ENCODE data around the gene ZRANB3. TPM values are rescaled to one million over a fixed set of nuclear protein-coding genes. Genes with fewer than 3 reads are reported as not detected.

Gene ZRANB3
- total RNA-seq, 1 donor from 2014 or later = 8.5 TPM

DNA sequence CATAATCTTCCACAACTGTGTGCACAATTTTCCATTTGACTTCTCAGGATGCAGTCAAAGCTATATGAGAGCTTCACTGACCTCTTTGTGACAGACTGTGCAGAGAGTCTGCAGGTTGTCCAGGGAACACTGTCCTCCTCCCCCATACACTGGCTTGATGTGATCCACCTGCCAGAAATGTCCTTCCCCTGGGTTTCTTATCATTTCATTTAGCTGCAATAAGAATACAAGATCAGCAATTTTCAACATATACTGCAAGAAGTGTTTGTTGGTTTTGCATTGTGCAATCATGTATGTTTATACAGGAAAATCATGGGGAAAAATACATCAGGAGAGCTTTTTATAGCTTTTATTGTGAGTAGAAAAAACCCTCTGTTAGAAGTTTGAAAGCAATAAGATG, 328.3 kb downstream of the ZRANB3 start:
- no peak for DNase-seq (ENCODE audit: low read depth)
- Histone ChIP-seq H3K36me3 (ENCODE audit: control insufficient read depth, insufficient read depth, low read length) (no peaks in the 10 kb centered on the region), H3K4me3 (ENCODE audit: low read depth, low read length) (no peak overlapping the region), H3K27me3 (ENCODE audit: control insufficient read depth, insufficient read depth, low read length) (no peaks in the 10 kb centered on the region)
- no peak for TF ChIP-seq CTCF (IDR thresholded peaks at IDR 0.05; ENCODE audit: insufficient read depth, low read length, poor library complexity, severe bottlenecking)

GRCh38 chr2:135198481-135198880, 332.5 kb downstream of the ZRANB3 start:
- no peak for DNase-seq (ENCODE audit: low read depth)

DNA sequence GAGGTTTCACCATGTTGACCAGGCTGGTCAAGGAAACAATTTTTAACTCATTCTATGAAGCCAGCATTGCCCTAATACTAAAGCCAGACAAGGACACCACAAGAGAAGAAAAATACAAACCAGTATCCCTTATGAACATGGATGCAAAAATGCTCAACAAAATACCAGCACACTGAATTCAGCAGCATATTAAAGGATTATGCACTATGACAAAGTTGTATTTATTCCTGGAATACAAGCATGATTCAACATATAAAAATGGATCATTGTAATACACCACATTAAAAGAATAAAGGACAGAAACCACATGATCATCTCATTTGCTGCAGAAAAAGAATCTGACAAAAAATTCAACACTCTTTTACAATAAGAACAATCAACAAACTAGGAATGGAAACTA, 340.2 kb downstream of the ZRANB3 start:
- Histone ChIP-seq H3K27me3 (ENCODE audit: control insufficient read depth, insufficient read depth, low read length) (no peaks in the 10 kb centered on the region), H3K36me3 (ENCODE audit: control insufficient read depth, insufficient read depth, low read length) (no peaks in the 10 kb centered on the region), H3K4me3 (ENCODE audit: low read depth, low read length) (no peak overlapping the region)
- TF ChIP-seq CTCF (IDR thresholded peaks at IDR 0.05; ENCODE audit: insufficient read depth, low read length, poor library complexity, severe bottlenecking) = no peak
- DNase-seq (ENCODE audit: low read depth) = no peak

More at GRCh38 chr2:135198481-135198880, 332.5 kb downstream of the ZRANB3 start:
- TF ChIP-seq CTCF (IDR thresholded peaks at IDR 0.05; ENCODE audit: insufficient read depth, low read length, poor library complexity, severe bottlenecking) = no peak
- Histone ChIP-seq H3K36me3 (ENCODE audit: control insufficient read depth, insufficient read depth, low read length) (no peaks in the 10 kb centered on the region), H3K27me3 (ENCODE audit: control insufficient read depth, insufficient read depth, low read length) (no peaks in the 10 kb centered on the region), H3K4me3 (ENCODE audit: low read depth, low read length) (no peak overlapping the region)

DNA sequence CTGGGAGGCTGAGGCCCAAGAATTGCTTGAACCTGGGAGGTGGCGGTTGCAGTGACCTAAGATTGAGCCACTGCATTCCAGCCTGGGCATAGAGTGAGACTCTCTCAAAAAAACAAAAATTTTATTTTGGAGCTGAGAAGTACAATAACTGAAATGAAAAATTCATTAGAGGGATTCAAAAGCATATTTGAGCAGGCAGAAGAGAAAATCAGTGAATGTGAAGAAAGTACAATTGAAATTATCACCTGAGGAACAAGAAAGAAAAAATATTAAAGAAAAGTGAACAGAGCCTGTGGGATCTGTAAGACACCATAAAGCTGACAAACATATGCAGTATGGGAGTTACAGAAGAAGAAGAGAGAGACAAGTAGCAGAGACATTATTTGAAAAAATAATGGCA, 341.9 kb downstream of the ZRANB3 start:
- Histone ChIP-seq H3K27me3 (ENCODE audit: control insufficient read depth, insufficient read depth, low read length) (no peaks in the 10 kb centered on the region), H3K36me3 (ENCODE audit: control insufficient read depth, insufficient read depth, low read length) (no peaks in the 10 kb centered on the region), H3K4me3 (ENCODE audit: low read depth, low read length) (no peak overlapping the region)
- no peak for TF ChIP-seq CTCF (IDR thresholded peaks at IDR 0.05; ENCODE audit: insufficient read depth, low read length, poor library complexity, severe bottlenecking)
- DNase-seq (ENCODE audit: low read depth) = no peak

GRCh38 chr2:135187270-135187669, 343.7 kb downstream of the ZRANB3 start:
- TF ChIP-seq CTCF (IDR thresholded peaks at IDR 0.05; ENCODE audit: insufficient read depth, low read length, poor library complexity, severe bottlenecking) = no peak
- Histone ChIP-seq H3K36me3 (ENCODE audit: control insufficient read depth, insufficient read depth, low read length) (no peaks in the 10 kb centered on the region), H3K27me3 (ENCODE audit: control insufficient read depth, insufficient read depth, low read length) (no peaks in the 10 kb centered on the region)

GRCh38 chr2:135186054-135186453, 345.0 kb downstream of the ZRANB3 start:
- Histone ChIP-seq H3K27me3 (ENCODE audit: control insufficient read depth, insufficient read depth, low read length) (no peaks in the 10 kb centered on the region), H3K4me3 (ENCODE audit: low read depth, low read length) (no peak overlapping the region), H3K36me3 (ENCODE audit: control insufficient read depth, insufficient read depth, low read length) (no peaks in the 10 kb centered on the region)
- no peak for DNase-seq (ENCODE audit: low read depth)
- no peak for TF ChIP-seq CTCF (IDR thresholded peaks at IDR 0.05; ENCODE audit: insufficient read depth, low read length, poor library complexity, severe bottlenecking)

More at GRCh38 chr2:135187270-135187669, 343.7 kb downstream of the ZRANB3 start:
- H3K4me3 ChIP-seq (ENCODE audit: low read depth, low read length) = no peak overlapping the region
- no peak for DNase-seq (ENCODE audit: low read depth)
